NCI-H1105 treated with DMSO at 0.1 percent for 48 hours (cell line): ENCODE measurements around the gene SSRP1.

Experiments
- DNase-seq: peaks from one replicate; lab custom pipeline; 2025; lab: John Stamatoyannopoulos, UW

The SSRP1 gene

GRCh38 chr11:57314221-57314973 lies 21.3 kb downstream of the SSRP1 start:
- no peak for DNase-seq

- no peak for DNase-seq
Observed at GRCh38 chr11:57313788-57314135, 21.9 kb downstream of the SSRP1 start.

GRCh38 chr11:57313071-57313787 lies 22.5 kb downstream of the SSRP1 start:
- no peak for DNase-seq

GRCh38 chr11:57312511-57313021 lies 23.1 kb downstream of the SSRP1 start:
- DNase-seq, result no peak

- peak; percentile 56 for DNase-seq
Observed at GRCh38 chr11:57311109-57311936, 24.4 kb downstream of the SSRP1 start.

GRCh38 chr11:57310630-57311086 lies 25.0 kb downstream of the SSRP1 start:
- DNase-seq, result peak; percentile 39

GRCh38 chr11:57310091-57310490 lies 25.6 kb downstream of the SSRP1 start:
- DNase-seq, result no peak

GRCh38 chr11:57309106-57310059 lies 26.3 kb downstream of the SSRP1 start:
- no peak for DNase-seq

- no peak for DNase-seq
Observed at GRCh38 chr11:57308426-57309060, 27.1 kb downstream of the SSRP1 start.

GRCh38 chr11:57307666-57308270 lies 27.9 kb downstream of the SSRP1 start:
- DNase-seq, result no peak

GRCh38 chr11:57306940-57307565 lies 28.6 kb downstream of the SSRP1 start:
- DNase-seq, result no peak

- no peak for DNase-seq
Observed at GRCh38 chr11:57306161-57306876, 29.4 kb downstream of the SSRP1 start.

GRCh38 chr11:57305523-57305922 lies 30.2 kb downstream of the SSRP1 start:
- no peak for DNase-seq

- peak; percentile 61 for DNase-seq
Observed at GRCh38 chr11:57303990-57304579, 31.6 kb downstream of the SSRP1 start.

- DNase-seq, result no peak
Observed at GRCh38 chr11:57303280-57303989, 32.3 kb downstream of the SSRP1 start.

GRCh38 chr11:57302489-57302888 lies 33.2 kb downstream of the SSRP1 start:
- DNase-seq, result no peak

- DNase-seq, result no peak
Observed at GRCh38 chr11:57301711-57302423, 33.8 kb downstream of the SSRP1 start.
